GM12873 (cell line): Measurements from ENCODE around the gene KLHL18.

Experiments used
- CTCF ChIP-seq: IDR thresholded peaks from 2 replicates; pipeline ENCODE4 v1.5.1; 2012; ENCODE audit warnings: low read depth, mild to moderate bottlenecking, moderate library complexity, low read length, control low read depth; ENCODE audit not compliant: insufficient read depth; ENCODE audit errors: missing control alignments

The KLHL18 gene

GRCh38 chr3:47265725-47266428 lies 16.9 kb upstream of the KLHL18 start:
- TF ChIP-seq CTCF: no peak

- no peak for TF ChIP-seq CTCF
Measured at GRCh38 chr3:47266709-47267489, 15.8 kb upstream of the KLHL18 start.

- TF ChIP-seq CTCF: no peak
Measured at GRCh38 chr3:47267490-47267824, 15.3 kb upstream of the KLHL18 start.

- TF ChIP-seq CTCF: no peak
Measured at GRCh38 chr3:47270526-47270925, 12.2 kb upstream of the KLHL18 start.

GRCh38 chr3:47273564-47273963 lies 9.2 kb upstream of the KLHL18 start:
- TF ChIP-seq CTCF: no peak

GRCh38 chr3:47274652-47275051 lies 8.1 kb upstream of the KLHL18 start:
- TF ChIP-seq CTCF: no peak

- no peak for TF ChIP-seq CTCF
Measured at GRCh38 chr3:47276558-47276957, 6.2 kb upstream of the KLHL18 start.
